Epithelial cell of prostate (primary cell): ENCODE measurements around the gene TBC1D17.

ENCODE experiments used
- DNase-seq: peaks from one replicate; pipeline ENCODE4 v3.0.0-alpha.2; 2011; ENCODE audit warnings: low read depth, low spot score
- H3K27ac ChIP-seq: fragments of 450-650 bp; 2 replicates; pipeline ENCODE4 v1.5.1; 2017; ENCODE audit warnings: mild to moderate bottlenecking

The TBC1D17 gene

GRCh38 chr19:49931293-49932040 is 54.0 kb downstream of the TBC1D17 start:
- peak overlapping the region; percentile 50 for H3K27ac ChIP-seq
- no peak for DNase-seq

DNA sequence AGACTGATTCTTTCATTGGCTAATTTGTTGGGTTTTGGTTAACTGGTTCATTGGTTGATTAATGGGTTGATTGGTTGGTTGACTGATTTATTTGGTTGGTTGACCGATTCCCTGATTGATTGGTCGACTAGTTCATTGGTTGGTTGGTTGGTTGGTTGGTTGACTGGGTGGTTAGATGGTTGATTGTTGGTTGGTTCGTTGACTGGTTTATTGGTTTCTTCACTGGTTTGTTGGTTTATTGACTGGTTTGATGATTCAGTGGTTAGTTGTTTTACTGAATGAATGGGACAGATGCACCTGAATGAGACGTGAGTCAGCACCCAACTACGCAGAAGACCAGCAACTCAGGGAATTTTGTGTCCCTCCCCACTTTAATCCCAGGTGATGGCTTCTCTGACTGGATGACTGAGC is 54.5 kb downstream of the TBC1D17 start:
- H3K27ac ChIP-seq = peak overlapping the region; percentile 50

DNA sequence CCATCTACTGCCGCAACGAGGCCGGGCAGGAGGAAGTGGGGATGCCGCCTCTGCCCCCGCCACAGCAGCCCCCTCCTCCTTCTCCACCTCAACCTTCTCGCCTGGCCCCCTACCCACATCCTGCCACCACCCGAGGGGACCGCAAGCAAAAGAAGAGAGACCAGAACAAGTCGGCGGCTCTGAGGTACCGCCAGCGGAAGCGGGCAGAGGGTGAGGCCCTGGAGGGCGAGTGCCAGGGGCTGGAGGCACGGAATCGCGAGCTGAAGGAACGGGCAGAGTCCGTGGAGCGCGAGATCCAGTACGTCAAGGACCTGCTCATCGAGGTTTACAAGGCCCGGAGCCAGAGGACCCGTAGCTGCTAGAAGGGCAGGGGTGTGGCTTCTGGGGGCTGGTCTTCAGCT is 55.2 kb downstream of the TBC1D17 start:
- DNase-seq = no peak
- H3K27ac ChIP-seq = no peak overlapping the region

More for the DNA sequence above, 54.5 kb downstream of the TBC1D17 start:
- DNase-seq = peak; percentile 79

DNA sequence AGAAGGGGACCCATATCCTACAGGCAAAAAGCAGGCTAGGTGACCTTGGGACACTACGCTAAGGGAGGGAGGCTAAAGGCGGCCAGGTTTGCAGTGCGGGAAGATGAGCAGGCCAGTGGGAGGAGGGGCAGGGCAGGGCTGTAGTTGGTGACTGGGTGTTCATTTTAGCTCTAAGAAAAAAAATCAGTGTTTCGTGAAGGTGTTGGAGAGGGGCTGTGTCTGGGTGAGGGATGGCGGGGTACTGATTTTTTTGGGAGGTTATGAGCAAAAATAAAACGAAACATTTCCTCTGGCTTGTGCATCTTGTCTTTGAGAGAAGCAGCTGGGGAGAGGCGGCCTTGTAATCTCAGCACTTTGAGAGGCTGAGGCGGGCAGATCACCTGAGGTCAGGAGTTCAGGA is 56.1 kb downstream of the TBC1D17 start:
- no peak overlapping the region for H3K27ac ChIP-seq

GRCh38 chr19:49936549-49936948 is 59.0 kb downstream of the TBC1D17 start:
- no peak overlapping the region for H3K27ac ChIP-seq
- no peak for DNase-seq

More for the DNA sequence above, 56.1 kb downstream of the TBC1D17 start:
- DNase-seq = no peak

DNA sequence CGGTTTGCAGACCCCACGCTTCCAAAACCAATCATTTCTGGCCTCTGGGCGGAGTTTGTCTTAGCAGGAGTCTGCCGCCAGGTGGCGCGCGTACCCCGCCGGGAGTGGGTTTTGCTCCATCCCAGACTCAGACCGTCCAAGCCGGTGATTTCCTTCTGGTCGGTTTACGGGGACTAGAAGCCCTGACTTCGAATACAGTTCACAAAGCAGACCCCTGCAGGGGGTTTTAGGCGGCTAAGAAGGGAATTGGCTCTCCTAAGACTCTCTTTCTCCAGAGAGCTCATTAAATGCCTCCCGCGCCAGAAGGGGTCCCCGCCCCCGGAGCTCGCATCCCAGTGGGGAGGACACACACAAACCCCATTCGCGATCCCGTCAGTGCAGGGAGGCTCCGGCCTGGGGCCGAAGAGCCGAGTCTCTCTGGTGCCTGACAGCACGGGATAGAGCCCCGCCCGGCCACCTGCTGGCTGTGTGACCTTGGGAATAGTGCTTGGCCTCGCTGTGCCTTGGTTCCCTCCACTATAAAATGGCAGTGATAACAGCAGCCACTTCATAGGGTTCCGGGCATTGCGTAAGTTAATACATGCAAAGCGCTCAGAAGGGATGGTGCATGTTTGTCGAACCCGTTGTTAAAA is 60.4 kb downstream of the TBC1D17 start:
- no peak for DNase-seq
- no peak overlapping the region for H3K27ac ChIP-seq
